ENCODE measurements around the gene MORN1.

MORN1 gene

DNA sequence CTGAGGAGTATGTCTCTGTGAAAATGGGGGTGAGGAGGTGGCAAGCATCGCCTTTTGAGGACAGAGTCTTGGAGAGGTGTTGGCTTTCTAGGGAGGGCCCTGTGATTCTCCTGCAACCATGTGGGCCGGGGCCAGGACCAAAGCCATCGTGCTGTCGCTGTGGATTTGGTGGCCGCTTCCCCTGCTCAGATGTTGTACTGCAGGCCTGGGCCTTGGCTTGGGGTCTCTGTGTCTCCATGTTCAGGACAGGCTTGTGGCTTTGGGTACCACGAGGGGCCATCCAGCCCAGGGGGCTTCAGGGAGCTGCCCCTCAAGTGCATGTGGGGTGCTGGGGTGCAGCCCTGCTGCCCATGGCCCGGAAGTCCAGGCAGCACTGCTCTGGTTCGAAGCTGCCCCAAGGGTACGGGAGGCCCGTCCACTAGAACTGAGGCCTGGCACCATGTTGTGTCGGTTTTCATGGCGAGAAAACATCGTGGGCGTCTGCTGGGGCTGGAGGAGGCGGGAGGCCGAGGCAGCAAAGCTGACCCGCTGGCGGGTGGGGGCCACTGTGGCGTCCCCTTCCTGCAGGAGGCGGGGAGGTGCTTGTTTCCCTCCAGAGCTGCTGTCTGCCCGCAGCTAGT lies 107.9 kb downstream of the MORN1 start:
- no peak for TF ChIP-seq ZNF274 (IDR thresholded peaks at IDR 0.05; ENCODE audit: low read depth, low read length)

DNA sequence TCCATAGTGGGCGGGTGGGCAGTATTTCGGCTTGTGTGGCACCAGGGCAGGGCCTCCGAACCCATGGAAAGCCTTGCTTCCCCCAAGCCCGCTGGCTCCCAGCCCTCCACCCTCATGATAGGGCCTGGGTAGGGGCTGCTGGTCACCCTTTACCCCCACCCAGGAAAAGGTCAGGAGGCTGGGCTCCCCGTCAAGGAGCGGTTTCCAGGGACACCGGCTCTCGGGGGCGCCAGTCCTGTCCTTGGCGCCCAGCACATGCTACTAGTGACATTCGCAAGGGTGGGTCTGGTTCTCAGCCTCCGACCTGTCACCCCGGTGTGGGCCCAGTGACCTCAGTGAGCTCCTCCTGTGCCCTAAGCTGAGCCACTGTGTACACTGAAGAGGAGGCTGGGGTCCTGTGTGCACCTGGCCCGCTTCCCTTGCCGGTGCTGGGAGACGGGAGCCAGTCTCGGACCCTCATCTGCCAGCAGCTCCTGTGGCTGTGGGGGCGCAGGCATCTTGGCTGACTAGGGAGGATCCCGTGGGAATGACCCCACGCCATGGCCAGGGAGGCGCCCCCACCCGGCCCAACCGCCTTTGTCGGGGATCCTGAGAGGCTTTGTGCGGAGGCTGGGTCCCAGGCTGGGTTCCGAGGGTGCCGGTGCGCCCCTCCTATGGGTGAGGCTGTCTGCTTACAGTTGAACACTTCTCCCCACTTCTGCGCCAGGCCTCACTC lies 108.6 kb downstream of the MORN1 start:
- TF ChIP-seq ZNF274 (IDR thresholded peaks at IDR 0.05; ENCODE audit: low read depth, low read length), result no peak
- no peak overlapping the region for H3K4me3 ChIP-seq (ENCODE audit: low read length)

More for the DNA sequence above, 107.9 kb downstream of the MORN1 start:
- no peak overlapping the region for H3K4me3 ChIP-seq (ENCODE audit: low read length)

DNA sequence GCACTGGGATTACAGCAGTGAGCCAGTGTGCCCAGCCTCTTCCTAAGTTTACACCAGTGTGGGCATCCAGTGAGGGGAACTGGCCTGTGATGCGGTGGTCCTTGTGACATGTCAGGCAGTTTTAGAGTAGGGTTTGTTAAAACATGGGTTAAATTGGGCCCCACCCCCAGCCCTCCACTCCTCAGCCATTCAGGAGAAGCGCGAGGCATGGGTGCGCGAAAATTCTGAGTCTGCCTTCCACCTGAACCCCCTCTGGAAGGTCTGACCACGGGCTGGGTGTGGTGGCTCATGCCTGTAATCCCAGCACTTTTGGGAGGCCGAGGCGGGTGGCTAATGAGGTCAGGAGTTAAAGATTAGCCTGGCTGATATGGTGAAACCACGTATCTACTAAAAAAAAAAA lies 111.5 kb downstream of the MORN1 start:
- no peak for TF ChIP-seq ZNF274 (IDR thresholded peaks at IDR 0.05; ENCODE audit: low read depth, low read length)
- H3K4me3 ChIP-seq (ENCODE audit: low read length), result no peak overlapping the region

DNA sequence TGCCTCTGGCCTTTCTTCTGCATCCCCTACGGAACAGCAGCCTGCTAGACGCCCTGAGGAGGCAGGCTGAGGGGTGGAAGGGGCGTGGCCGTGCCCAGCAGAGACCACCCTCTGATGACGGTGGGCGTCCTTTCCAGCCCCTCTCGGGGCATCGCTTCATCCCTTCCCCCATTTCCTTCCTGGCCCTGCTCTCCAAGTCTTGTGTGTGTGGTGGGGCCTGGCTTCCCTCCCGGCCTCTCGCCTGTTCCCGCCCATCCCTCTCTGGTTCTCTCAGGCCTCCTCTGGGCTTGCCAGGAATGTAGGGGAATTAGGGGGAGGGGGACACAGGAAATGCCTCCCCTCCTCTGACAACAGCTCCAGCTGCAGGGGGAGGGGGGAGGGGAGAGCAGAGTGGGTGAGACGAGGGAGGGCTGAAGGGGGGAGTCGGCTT lies 112.1 kb downstream of the MORN1 start:
- no peak overlapping the region for H3K4me3 ChIP-seq (ENCODE audit: low read length)
- TF ChIP-seq ZNF274 (IDR thresholded peaks at IDR 0.05; ENCODE audit: low read depth, low read length), result no peak

DNA sequence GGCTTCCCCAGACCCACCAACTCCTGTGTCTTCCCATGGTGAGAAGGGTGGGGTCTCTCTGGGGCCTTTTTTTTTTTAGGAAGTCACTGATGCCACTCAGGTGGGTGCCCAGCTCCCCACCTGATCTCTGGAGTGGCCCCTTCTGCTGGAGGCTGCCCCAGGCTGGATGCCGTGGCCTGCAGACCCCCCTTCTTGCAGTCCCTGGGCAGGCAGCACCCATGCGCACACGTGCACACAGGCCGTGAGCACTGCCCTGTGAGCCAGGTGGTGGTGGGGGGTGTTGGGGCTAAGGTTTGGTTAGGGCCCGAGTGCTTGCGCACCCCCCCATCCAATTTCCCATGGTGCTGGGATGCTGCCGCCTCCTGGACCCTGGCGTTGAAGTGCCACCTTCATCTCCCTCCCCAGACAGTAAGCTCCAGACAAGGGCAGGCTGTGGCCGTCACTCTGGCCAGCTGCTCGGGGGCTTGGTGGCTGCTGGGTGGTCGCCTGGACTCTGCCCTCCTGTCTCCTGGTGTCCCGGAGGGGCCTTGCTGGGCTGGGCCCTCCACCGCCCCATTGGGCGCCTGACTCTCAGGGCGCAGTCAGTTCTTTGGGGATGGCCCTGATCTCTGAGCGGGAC lies 112.7 kb downstream of the MORN1 start:
- H3K4me3 ChIP-seq (ENCODE audit: low read length), result no peak overlapping the region
- TF ChIP-seq ZNF274 (IDR thresholded peaks at IDR 0.05; ENCODE audit: low read depth, low read length), result no peak

DNA sequence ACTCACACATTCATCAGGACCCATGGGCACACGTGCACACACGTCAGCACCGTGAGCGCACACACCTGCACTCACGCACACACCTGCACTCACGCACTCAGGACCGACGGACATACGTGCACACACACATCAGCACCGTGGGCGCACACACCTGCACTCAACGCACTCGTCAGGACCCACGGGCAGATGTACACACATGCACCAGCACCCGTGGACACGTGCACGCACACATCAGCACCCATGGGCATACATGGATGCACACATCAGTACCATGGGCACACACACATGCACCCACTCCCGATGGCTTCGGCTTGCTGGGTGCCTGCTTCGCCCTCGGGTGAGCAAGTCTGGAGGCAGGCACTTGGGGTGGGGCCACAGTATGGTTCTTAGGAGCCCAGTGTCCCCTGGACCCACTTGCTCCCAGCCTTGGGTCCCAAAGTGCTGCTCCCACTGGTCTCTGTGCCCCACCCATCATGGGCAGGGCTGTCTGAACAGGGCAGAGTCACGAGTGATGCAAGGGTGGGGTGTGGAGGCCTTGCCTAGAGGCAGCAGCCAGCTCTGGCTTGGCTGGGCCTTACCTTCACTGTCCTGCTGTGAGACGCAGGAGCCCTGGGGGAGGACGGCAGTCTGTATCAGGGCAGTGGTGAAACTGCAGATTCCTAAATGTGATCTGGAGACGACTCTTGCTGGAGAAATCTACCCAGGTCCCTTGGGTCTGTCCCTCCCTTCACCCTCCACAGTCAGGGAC lies 113.4 kb downstream of the MORN1 start:
- TF ChIP-seq ZNF274 (IDR thresholded peaks at IDR 0.05; ENCODE audit: low read depth, low read length), result no peak
- no peak overlapping the region for H3K4me3 ChIP-seq (ENCODE audit: low read length)

DNA sequence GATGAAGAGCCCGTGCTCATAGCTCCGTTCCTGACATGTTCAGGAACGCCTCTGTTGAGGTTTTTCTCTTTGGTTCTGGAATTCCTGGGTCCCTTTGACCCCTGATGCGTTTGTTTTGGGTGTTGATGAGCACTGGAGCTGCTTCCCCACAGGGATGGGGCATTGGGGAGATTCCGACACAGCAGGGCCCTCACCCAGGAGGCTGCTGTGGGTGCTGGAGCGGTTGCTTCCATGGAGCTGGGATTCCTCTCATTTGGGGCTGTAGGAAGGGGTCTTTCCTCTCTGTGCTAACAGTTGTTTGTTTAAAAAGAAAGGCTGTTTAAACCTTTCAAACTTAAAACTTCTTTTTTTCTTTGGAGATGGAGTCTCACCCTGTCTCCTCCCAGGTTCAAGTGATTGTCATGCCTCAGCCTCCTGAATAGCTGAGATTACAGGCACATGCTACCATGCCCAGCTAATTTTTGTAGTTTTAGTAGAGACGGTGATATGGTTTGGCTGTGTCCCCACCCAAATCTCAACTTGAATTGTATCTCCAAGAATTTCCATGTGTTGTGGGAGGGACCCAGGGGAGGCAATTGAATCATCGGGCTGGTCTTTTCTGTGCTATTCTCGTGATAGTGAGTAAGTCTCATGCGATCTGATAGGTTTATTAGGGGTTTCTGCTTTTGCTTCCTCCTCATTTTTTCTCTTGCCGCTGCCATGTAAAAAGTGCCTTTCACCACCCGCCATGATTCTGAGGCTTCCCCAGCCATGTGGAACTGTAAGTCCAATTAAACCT lies 114.4 kb downstream of the MORN1 start:
- TF ChIP-seq ZNF274 (IDR thresholded peaks at IDR 0.05; ENCODE audit: low read depth, low read length), result no peak

DNA sequence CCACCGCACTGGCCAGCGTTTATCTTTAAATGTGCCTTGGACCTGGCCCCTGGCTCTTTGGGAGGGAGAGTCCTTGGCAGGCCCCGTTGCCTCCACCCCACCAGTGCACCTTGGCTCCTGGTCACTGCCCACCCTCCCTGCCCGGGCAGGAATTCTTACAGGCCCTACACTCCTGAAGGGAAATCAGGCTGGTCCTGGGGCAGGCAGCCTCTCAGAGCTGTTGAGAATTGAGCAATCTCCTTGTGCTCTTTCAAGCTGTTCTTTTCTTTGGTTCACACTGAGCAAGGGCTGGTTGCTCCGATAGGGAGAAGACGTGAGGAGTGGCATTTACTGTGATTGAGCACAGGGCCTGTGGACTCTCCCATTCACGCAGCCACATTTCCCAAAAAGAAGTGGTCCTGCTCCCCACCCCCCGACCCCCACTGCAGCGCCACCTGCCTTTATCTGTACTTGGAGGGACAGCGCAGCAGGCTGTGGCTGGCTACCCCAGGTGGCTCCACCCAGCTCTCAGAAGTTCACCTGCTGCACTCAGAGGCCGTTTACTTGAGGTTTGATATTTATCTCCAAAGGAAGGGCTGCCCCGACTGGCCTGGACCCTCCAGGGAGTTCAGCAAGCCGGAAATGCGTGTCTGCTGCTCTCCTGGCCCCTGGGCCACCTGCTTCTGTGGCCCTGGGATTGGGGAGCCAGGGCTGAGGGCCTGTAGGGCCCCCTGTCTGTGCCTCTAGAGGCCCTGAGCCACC lies 115.4 kb downstream of the MORN1 start:
- H3K4me3 ChIP-seq (ENCODE audit: low read length), result no peak overlapping the region
- TF ChIP-seq ZNF274 (IDR thresholded peaks at IDR 0.05; ENCODE audit: low read depth, low read length), result no peak

More for the DNA sequence above, 114.4 kb downstream of the MORN1 start:
- no peak overlapping the region for H3K4me3 ChIP-seq (ENCODE audit: low read length)

DNA sequence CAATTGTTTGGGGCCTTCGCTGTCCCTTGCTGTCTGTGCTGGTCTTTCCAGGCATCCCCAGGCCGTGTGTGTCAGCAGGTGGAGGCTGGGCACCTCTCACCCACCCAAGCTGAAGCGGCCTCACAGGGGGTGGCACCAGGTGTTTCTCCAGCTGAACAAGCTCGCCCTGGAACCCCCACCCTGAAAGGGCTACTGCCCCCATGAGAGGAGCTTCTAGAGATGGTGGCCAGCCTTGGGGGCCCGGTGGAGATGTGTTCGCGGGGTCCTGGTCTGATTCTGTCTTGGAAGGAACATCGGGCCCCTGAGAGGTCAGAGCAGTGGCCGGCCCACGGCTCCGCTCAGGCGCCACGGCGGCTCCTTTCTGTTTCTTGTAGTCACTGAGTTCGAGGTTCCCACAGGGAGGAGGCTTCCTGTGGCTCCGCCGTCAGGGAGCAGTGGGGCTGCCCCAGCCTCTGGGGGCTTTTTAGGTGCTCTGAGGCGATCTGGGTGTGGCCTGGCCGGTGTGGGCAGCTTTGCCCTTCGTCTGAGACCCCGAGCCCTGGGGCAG lies 116.4 kb downstream of the MORN1 start:
- no peak overlapping the region for H3K4me3 ChIP-seq (ENCODE audit: low read length)
- TF ChIP-seq ZNF274 (IDR thresholded peaks at IDR 0.05; ENCODE audit: low read depth, low read length), result no peak

DNA sequence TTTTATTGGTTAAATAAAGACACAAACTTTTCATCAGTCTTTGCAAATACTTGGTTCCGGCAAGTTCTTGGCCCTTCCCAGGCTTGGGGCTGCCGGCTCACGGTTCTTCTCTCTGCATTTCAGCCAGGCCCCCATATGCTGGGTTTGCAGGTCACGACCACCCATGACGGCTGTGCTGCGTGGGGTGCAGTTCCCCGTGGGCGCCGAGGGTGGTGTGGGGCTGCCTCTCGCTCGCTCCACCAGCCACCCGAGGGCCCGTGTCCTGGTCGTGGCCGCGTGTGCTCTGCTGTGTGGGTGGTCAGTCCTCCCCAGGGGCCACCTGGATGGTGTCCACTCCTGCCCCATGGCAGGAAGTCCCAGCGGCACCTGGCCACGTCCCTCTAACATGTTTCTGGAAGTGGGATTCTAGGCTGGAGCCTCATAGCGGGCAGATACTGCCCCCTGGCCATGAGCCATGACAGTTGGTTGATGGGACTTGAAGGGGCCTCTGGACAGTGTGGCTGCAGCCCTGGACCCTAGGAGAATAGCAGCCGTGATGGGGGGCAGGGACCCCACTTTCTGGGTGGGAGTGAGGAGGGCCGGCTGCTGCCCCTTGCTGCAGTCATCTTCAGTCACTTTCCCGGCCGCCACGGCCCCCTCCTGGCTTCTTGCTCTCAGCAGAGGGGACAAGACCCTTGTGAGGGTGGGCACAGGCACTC lies 117.0 kb downstream of the MORN1 start:
- no peak for TF ChIP-seq ZNF274 (IDR thresholded peaks at IDR 0.05; ENCODE audit: low read depth, low read length)
- H3K4me3 ChIP-seq (ENCODE audit: low read length), result no peak overlapping the region

DNA sequence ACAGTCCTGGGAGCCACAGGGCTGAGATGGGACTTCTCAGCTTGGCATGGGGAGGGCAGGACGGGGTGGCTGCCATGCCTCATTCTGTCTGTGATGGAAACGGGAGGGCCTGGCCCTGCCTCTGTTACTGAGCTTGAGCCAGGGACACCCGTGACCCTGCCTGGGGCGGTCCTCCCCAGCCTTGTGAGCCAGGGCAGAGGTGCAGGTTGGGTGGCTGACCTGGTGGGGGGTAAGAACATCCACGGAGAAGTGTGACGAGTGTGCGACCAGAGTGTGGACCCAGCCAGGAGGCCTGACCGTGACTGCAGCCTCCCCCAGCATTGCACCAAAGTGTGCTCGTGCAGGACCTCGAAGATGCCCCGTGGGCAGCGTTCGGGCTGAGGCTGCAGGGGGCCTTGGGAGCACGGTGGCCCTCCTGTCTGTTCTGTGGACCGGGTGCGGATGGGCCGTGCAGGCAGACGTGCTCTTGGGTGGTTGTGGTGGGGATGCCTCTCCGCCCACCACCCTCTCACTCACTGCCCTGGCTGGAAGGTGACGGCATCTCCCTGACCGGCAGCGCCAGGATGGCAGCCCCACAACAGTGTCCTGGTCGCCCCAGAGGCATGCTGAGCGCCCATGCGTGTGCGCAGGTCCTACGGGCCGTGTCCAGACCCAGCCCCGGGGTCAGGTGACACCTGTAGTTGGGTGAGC lies 117.8 kb downstream of the MORN1 start:
- no peak for TF ChIP-seq ZNF274 (IDR thresholded peaks at IDR 0.05; ENCODE audit: low read depth, low read length)

More for the DNA sequence above, 117.8 kb downstream of the MORN1 start:
- no peak overlapping the region for H3K4me3 ChIP-seq (ENCODE audit: low read length)
